Measurements from ENCODE around the gene NUDT3.

The NUDT3 gene

GRCh38 chr6:34231566-34232336, 160.7 kb downstream of the NUDT3 start:
- H3K27me3 ChIP-seq (ENCODE audit: insufficient read depth, low read depth), result no peaks in the 10 kb centered on the region
- H3K4me1 ChIP-seq (ENCODE audit: low read depth, poor library complexity, severe bottlenecking), result no peaks in the 10 kb centered on the region
- H3K9ac ChIP-seq, result no peak overlapping the region
- H3K27ac ChIP-seq, result no peak overlapping the region
- no peak overlapping the region for H2AFZ ChIP-seq (ENCODE audit: low read depth)
- H4K20me1 ChIP-seq (ENCODE audit: insufficient read depth), result no peaks in the 10 kb centered on the region
- H3K4me2 ChIP-seq, result no peak overlapping the region
- no peak for TF ChIP-seq CTCF (conservative IDR thresholded peaks at IDR 0.05; ENCODE audit: low read depth, low read length)
- H3K79me2 ChIP-seq (ENCODE audit: insufficient read depth, low read depth), result no peaks in the 10 kb centered on the region
- no peak overlapping the region for H3K4me3 ChIP-seq (IDR thresholded peaks at IDR 0.05; ENCODE audit: insufficient read depth, low read depth, low read length)
- H3K36me3 ChIP-seq (ENCODE audit: insufficient read depth), result no peaks in the 10 kb centered on the region

GRCh38 chr6:34230653-34231371, 161.7 kb downstream of the NUDT3 start:
- H3K27me3 ChIP-seq (ENCODE audit: insufficient read depth, low read depth), result no peaks in the 10 kb centered on the region
- H3K4me1 ChIP-seq (ENCODE audit: low read depth, poor library complexity, severe bottlenecking), result no peaks in the 10 kb centered on the region
- no peaks in the 10 kb centered on the region for H3K79me2 ChIP-seq (ENCODE audit: insufficient read depth, low read depth)
- H4K20me1 ChIP-seq (ENCODE audit: insufficient read depth), result no peaks in the 10 kb centered on the region
- H2AFZ ChIP-seq (ENCODE audit: low read depth), result no peak overlapping the region
- H3K36me3 ChIP-seq (ENCODE audit: insufficient read depth), result no peaks in the 10 kb centered on the region
- H3K4me3 ChIP-seq (IDR thresholded peaks at IDR 0.05; ENCODE audit: insufficient read depth, low read depth, low read length), result no peak overlapping the region
- H3K27ac ChIP-seq, result no peak overlapping the region
- H3K4me2 ChIP-seq, result no peak overlapping the region
- TF ChIP-seq CTCF (conservative IDR thresholded peaks at IDR 0.05; ENCODE audit: low read depth, low read length), result no peak
- no peak overlapping the region for H3K9ac ChIP-seq

GRCh38 chr6:34229877-34230276, 162.6 kb downstream of the NUDT3 start:
- Histone ChIP-seq H3K4me1 (ENCODE audit: low read depth, poor library complexity, severe bottlenecking) (no peaks in the 10 kb centered on the region), H3K27ac (no peak overlapping the region)

More at GRCh38 chr6:34229877-34230276, 162.6 kb downstream of the NUDT3 start:
- H3K4me2 ChIP-seq, result no peak overlapping the region
- H3K27me3 ChIP-seq (ENCODE audit: insufficient read depth, low read depth), result no peaks in the 10 kb centered on the region
- no peak overlapping the region for H2AFZ ChIP-seq (ENCODE audit: low read depth)
- H4K20me1 ChIP-seq (ENCODE audit: insufficient read depth), result no peaks in the 10 kb centered on the region
- no peaks in the 10 kb centered on the region for H3K79me2 ChIP-seq (ENCODE audit: insufficient read depth, low read depth)
- TF ChIP-seq CTCF (conservative IDR thresholded peaks at IDR 0.05; ENCODE audit: low read depth, low read length), result no peak
- H3K4me3 ChIP-seq (IDR thresholded peaks at IDR 0.05; ENCODE audit: insufficient read depth, low read depth, low read length), result no peak overlapping the region
- no peak overlapping the region for H3K9ac ChIP-seq
- H3K36me3 ChIP-seq (ENCODE audit: insufficient read depth), result no peaks in the 10 kb centered on the region
